ENCODE results near the gene NFX1. TPM values are rescaled to one million over a fixed set of nuclear protein-coding genes. Genes with fewer than 3 reads are reported as not detected.
A peak's percentile ranks its signal among the peaks of the same experiment; 100 is the strongest.
"Not testable (repeated sequence)": the region's sequence is repeated elsewhere in the genome, so short reads cannot be mapped to it uniquely, and the experiment has no call there.

NFX1 gene
- total and polyA plus RNA-seq, 8 donors, result 11.3 to 46.9 (median 25.5) TPM

- intact Hi-C loops (cut with DNase I; ENCODE audit: low total_unique reads), result not testable (repeated sequence)
Measured at GRCh38 chr9:33399047-33399446, 108.7 kb downstream of the NFX1 start.

GRCh38 chr9:33401809-33402208 lies 111.5 kb downstream of the NFX1 start:
- DNase-seq; H3K9me3 ChIP-seq; intact Hi-C loops (cut with DNase I; ENCODE audit: low total_unique reads); H3K36me3 ChIP-seq; H3K27me3 ChIP-seq: not testable (repeated sequence)
- H3K4me3 ChIP-seq, result peak overlapping the region in 1 of 4 donors; percentile 1
- H3K27ac ChIP-seq, result peak overlapping the region in 2 of 5 donors; percentile 46 to 49
- H3K4me1 ChIP-seq, result peaks cover 0 to 20% (median 8%) of the 10 kb centered on the region in 4 donors
- 67 to 84% (median 77%) methylated on average over 7 to 9 of the region's 10 CpGs; no CpG with 5 or more reads in 1 of the 5 donors for WGBS, 5 donors

More at GRCh38 chr9:33399047-33399446, 108.7 kb downstream of the NFX1 start:
- H3K4me1 ChIP-seq, result peaks cover 0 to 30% (median 8%) of the 10 kb centered on the region in 4 donors
- H3K36me3 ChIP-seq, H3K27ac ChIP-seq, H3K9me3 ChIP-seq, DNase-seq, H3K4me3 ChIP-seq, H3K27me3 ChIP-seq: not testable (repeated sequence)
- 65 to 78% (median 73%) methylated on average over 4 of the region's 4 CpGs for WGBS, 5 donors

- H3K36me3 ChIP-seq; intact Hi-C loops (cut with DNase I; ENCODE audit: low total_unique reads); DNase-seq; H3K27me3 ChIP-seq; H3K9me3 ChIP-seq: not testable (repeated sequence)
- Histone ChIP-seq H3K4me1 (peaks cover 0 to 20% (median 8%) of the 10 kb centered on the region in 4 donors), H3K4me3 (peak within 1 kb of the TSS in 1 of 4 donors; percentile 2), H3K27ac (peak within 1 kb of the TSS in 3 of 5 donors; percentile 43 to 49 (median 46))
- WGBS, 5 donors, result 73 to 82% (median 75%) methylated on average over 6 to 10 of the region's 10 CpGs
Measured at GRCh38 chr9:33402371-33402770, 112.1 kb downstream of the NFX1 start, which contains the start of gene AQP7. TSS of gene AQP7 (minus strand) at chr9:33402568. CDS start at chr9:33401262, 1,306 bp downstream.

GRCh38 chr9:33403941-33404787 lies 113.8 kb downstream of the NFX1 start:
- intact Hi-C loops (cut with DNase I; ENCODE audit: low total_unique reads), result no loop called here
- H3K36me3 ChIP-seq, result no peaks in the 10 kb centered on the region

GRCh38 chr9:33404788-33405362 lies 114.6 kb downstream of the NFX1 start:
- H3K4me3 ChIP-seq, result no peak overlapping the region
- 83 to 95% (median 87%) methylated on average over 4 of the region's 4 CpGs for WGBS, 5 donors
- DNase-seq, result no peak
- peak overlapping the region in 1 of 5 donors; percentile 1 for H3K27ac ChIP-seq
- intact Hi-C loops (cut with DNase I; ENCODE audit: low total_unique reads), result no loop called here
- H3K36me3 ChIP-seq, result no peaks in the 10 kb centered on the region
- H3K27me3 ChIP-seq, result no peaks in the 10 kb centered on the region
- H3K9me3 ChIP-seq, result no peaks in the 10 kb centered on the region
- H3K4me1 ChIP-seq, result peaks cover 0 to 20% (median 8%) of the 10 kb centered on the region in 4 donors
- no peak for TF ChIP-seq EP300 (IDR thresholded peaks at IDR 0.05)
- TF ChIP-seq POLR2A (IDR thresholded peaks at IDR 0.05), result no peak
- TF ChIP-seq POLR2AphosphoS5 (IDR thresholded peaks at IDR 0.05), result no peak
- TF ChIP-seq CTCF (IDR thresholded peaks at IDR 0.05), result no peak

More at GRCh38 chr9:33403941-33404787, 113.8 kb downstream of the NFX1 start:
- Histone ChIP-seq H3K27ac (peak overlapping the region in 1 of 5 donors; percentile 1), H3K4me1 (peaks cover 0 to 20% (median 8%) of the 10 kb centered on the region in 4 donors), H3K4me3 (no peak overlapping the region), H3K27me3 (no peaks in the 10 kb centered on the region), H3K9me3 (no peaks in the 10 kb centered on the region)
- TF ChIP-seq POLR2AphosphoS5 (IDR thresholded peaks at IDR 0.05) (no peak), CTCF (IDR thresholded peaks at IDR 0.05) (no peak), EP300 (IDR thresholded peaks at IDR 0.05) (no peak), POLR2A (IDR thresholded peaks at IDR 0.05) (no peak)
- no peak for DNase-seq
- 74 to 86% (median 80%) methylated on average over 17 of the region's 17 CpGs for WGBS, 5 donors

All from stomach (tissue), 9 donors.